Peyer's patch (tissue), 4 donors: ENCODE results near the gene TTC28.

ENCODE experiments used
- CTCF ChIP-seq, 6 experiments: fragments of 450-650 bp in 4 of 6; fragments of 200-600 bp in 2 of 6; sonication (generic) in 1 of 6; IDR thresholded peaks; one replicate each; pipeline ENCODE4 v1.5.1; 2017 to 2019; ENCODE audit warnings: antibody characterized with exemption in 6 of 6, mild to moderate bottlenecking in 3 of 6, moderate library complexity in 1 of 6
- POLR2A ChIP-seq, 2 donors: fragments of 450-650 bp; IDR thresholded peaks; one replicate each; pipeline ENCODE4 v1.5.1; 2017; ENCODE audit warnings: antibody characterized with exemption in 2 of 2, mild to moderate bottlenecking in 2 of 2, moderate library complexity in 2 of 2

- TF ChIP-seq POLR2A (IDR thresholded peaks at IDR 0.05) (no peak), CTCF (IDR thresholded peaks at IDR 0.05) (no peak)
Observed at GRCh38 chr22:28310299-28310698, 369.3 kb downstream of the TTC28 start.
